Pancreas (tissue), 10 donors: Measurements from ENCODE around the gene ZNF268. TPM values are rescaled to one million over a fixed set of nuclear protein-coding genes. Genes with fewer than 3 reads are reported as not detected.

Experiments used
- ATAC-seq, 4 donors: fragments of 200-7000 bp; cut with Tn5 transposase; one replicate each; pipeline versions ENCODE4 v1.8.0 to v1.9.1; 2020; ENCODE audit warnings: mild to moderate bottlenecking in 4 of 4, moderate library complexity in 4 of 4
- DNase-seq, 6 donors: peaks; one replicate each; pipeline ENCODE4 v3.0.0-alpha.2; 2020
- FAIRE-seq: peaks from 2 replicates; lab custom pipeline; 2012; peaks lifted over from hg19 to GRCh38; lab: Jason Lieb, UNC
- H3K27ac ChIP-seq, 4 donors: fragments of 200-600 bp; sonication (generic); 1 replicate in 3 of 4; 2 replicates in 1 of 4; pipeline versions ENCODE4 v1.5.0 to v1.8.0; 2020
- H3K27me3 ChIP-seq, 4 donors: fragments of 200-600 bp; one replicate each; pipeline ENCODE4 v1.8.0; 2021
- H3K36me3 ChIP-seq, 3 donors: fragments of 200-600 bp; sonication (generic) in 1 of 3; one replicate each; pipeline versions ENCODE4 v1.5.0 to v1.8.0; 2020 to 2021
- H3K4me1 ChIP-seq, 3 donors: fragments of 200-600 bp; one replicate each; pipeline ENCODE4 v1.8.0; 2021
- H3K4me3 ChIP-seq, 4 donors: fragments of 200-600 bp; sonication (generic) in 2 of 4; one replicate each; pipeline versions ENCODE4 v1.5.0 to v1.8.0; 2020 to 2021
- H3K9me3 ChIP-seq, 4 donors: fragments of 200-600 bp; one replicate each; pipeline ENCODE4 v1.8.0; 2021
- WGBS, 2 donors: extraction: QIAGEN DNeasy Blood & Tissue Kit; methylation state at CpG; one replicate each; pipeline ENCODE4 v1.1.7; 2013; 5-methylcytosine and 5-hydroxymethylcytosine counted together
- intact Hi-C, 3 donors: fragments of 100-400 bp; cut with DNase I; formaldehyde crosslinking; loops; one replicate each; pipeline versions ENCODE4 v1.11.1 to v1.14.2; 2022
- polyA plus RNA-seq, 2 donors: library from polyadenylated mRNA; stranded (reverse); fragments of 200-250 nt; gene quantifications; one replicate each; pipeline ENCODE4 v1.2.3, GENCODE V29; 2013
- total RNA-seq, 6 donors: library from RNA; stranded (reverse); fragmentation: NEBNext Ultra II Directional in 4 of 6; extraction: Animal tissue kit (Norgen Biotek cat#: 25700) in 4 of 6; gene quantifications; one replicate each; pipeline versions ENCODE4 v1.2.1 to v1.2.4, GENCODE V29; 2021 to 2023
- TF ChIP-seq, protein P1 (sequence below), 4 donors: fragments of 200-600 bp; sonication (generic) in 3 of 4; IDR thresholded peaks; one replicate each; pipeline versions ENCODE4 v1.5.0 to v1.8.0; 2021; ENCODE audit warnings: antibody characterized with exemption in 4 of 4
- donor health status: healthy with polysubstance abuse.
- donor health status: DM: no; HTN: no; CAD: no; lungs with moderate emphysema.
- donor health status: DM: no; HTN: no; CAD: no.
- donor health status: control.
- donor health status: control.
- donor health status: Bipolar disorder and iron deficiency.
- donor health status: DM: yes; HTN: yes; CAD: no.
- donor health status: DM: no; HTN: no; CAD: no.
- donor health status: DM: no; HTN: no; CAD: no.
- donor health status: DM: yes; HTN: yes; CAD: no.

ZNF268 gene
- total and polyA plus RNA-seq, 8 donors, result 2.4 to 14.0 (median 8.3) TPM

DNA sequence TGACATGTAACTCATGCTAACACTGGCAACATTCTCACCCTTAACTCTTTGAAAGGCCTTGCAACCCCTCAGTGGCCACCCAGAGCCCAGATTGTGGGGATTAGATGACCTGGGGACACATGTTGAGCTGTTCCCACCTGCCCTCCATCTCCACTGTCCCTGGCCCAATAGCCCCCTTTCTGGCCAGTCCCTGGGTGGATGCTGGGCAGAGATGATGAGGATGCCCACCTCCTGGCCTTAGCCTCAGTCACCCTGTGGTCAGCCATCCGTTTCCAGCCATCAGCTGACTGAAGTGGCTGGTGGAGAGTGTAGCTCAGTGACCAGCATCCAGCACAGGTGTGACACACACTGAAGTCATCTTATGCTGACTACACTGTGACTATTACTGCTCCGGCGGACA is 49.7 kb downstream of the ZNF268 start:
- no peaks in the 10 kb centered on the region for H3K27me3 ChIP-seq
- ATAC-seq, result no peak
- H3K36me3 ChIP-seq, result no peaks in the 10 kb centered on the region
- H3K9me3 ChIP-seq, result no peaks in the 10 kb centered on the region
- TF ChIP-seq, protein P1, sequence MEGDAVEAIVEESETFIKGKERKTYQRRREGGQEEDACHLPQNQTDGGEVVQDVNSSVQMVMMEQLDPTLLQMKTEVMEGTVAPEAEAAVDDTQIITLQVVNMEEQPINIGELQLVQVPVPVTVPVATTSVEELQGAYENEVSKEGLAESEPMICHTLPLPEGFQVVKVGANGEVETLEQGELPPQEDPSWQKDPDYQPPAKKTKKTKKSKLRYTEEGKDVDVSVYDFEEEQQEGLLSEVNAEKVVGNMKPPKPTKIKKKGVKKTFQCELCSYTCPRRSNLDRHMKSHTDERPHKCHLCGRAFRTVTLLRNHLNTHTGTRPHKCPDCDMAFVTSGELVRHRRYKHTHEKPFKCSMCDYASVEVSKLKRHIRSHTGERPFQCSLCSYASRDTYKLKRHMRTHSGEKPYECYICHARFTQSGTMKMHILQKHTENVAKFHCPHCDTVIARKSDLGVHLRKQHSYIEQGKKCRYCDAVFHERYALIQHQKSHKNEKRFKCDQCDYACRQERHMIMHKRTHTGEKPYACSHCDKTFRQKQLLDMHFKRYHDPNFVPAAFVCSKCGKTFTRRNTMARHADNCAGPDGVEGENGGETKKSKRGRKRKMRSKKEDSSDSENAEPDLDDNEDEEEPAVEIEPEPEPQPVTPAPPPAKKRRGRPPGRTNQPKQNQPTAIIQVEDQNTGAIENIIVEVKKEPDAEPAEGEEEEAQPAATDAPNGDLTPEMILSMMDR (IDR thresholded peaks at IDR 0.05), result no peak
- no peak for DNase-seq
- H3K27ac ChIP-seq, result no peak overlapping the region
- no peak for FAIRE-seq
- no peaks in the 10 kb centered on the region for H3K4me1 ChIP-seq
- intact Hi-C loops, result no loop called here
- WGBS, 2 donors, result 63 to 64% methylated on average over 3 of the region's 3 CpGs
- H3K4me3 ChIP-seq, result no peak overlapping the region

DNA sequence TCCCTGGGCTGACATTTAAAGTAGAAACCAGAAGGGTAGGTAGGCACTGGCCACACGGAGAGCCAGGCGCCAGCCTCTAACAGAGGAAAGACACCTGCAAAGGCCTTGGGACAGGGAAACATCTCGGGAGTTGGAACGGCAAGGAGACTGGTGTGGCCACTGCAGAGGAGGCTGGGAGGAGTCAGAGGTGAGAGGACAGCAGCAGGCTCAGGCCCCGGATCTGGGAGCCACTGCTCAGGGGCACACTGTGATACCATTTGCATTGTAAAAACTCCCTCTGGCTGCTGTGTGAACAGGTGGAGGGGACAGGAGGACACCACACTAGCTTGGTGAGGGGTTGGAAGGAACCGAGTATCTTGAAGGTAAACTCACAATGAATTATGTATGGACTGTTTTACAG is 51.7 kb downstream of the ZNF268 start:
- FAIRE-seq (no peak), ATAC-seq (no peak), DNase-seq (no peak)
- 59 to 71% methylated on average over 6 of the region's 6 CpGs for WGBS, 2 donors
- Histone ChIP-seq H3K27me3 (peaks cover 0 to 4% (median 0%) of the 10 kb centered on the region in 4 donors), H3K4me3 (no peak overlapping the region), H3K4me1 (no peaks in the 10 kb centered on the region), H3K27ac (no peak overlapping the region), H3K9me3 (no peaks in the 10 kb centered on the region), H3K36me3 (no peaks in the 10 kb centered on the region)
- intact Hi-C loops, result no loop called here
- TF ChIP-seq, protein P1 (IDR thresholded peaks at IDR 0.05), result no peak

DNA sequence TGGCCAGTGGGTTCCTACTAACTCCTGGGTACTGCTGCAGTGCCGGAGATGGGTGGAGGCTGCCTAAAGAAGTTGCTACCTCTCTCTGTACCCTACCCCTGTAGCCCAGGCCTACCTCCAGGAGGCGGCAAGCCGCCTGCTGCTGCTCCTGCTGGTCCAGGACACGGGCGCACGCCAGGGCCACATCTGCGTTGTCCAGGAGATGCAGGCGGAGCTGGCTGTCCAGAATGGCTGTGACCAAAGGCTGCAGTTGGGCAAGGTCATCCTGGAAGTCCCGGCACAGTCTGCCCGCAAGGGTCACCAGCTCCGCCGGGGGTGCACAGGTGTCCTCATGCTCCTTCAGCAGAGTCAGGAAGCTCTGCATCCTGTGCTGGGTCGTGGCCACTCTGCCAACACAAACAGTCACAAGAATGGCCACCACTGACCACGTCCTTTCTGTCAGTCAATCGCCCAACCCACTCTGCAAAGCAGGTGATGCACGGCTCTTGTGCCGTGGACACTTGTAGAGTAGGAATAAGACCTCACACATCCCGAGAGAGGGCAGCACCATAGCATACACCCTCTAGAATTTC is 52.8 kb downstream of the ZNF268 start:
- ATAC-seq (no peak), FAIRE-seq (no peak), DNase-seq (no peak)
- no peaks in the 10 kb centered on the region for H3K4me1 ChIP-seq
- WGBS, 2 donors, result 77 to 82% methylated on average over 18 of the region's 18 CpGs
- no peak overlapping the region for H3K27ac ChIP-seq
- H3K9me3 ChIP-seq, result no peaks in the 10 kb centered on the region
- no peaks in the 10 kb centered on the region for H3K36me3 ChIP-seq
- TF ChIP-seq, protein P1 (IDR thresholded peaks at IDR 0.05), result no peak
- H3K27me3 ChIP-seq, result peaks cover 0 to 4% (median 0%) of the 10 kb centered on the region in 4 donors
- intact Hi-C loops, result no loop called here
- no peak overlapping the region for H3K4me3 ChIP-seq

DNA sequence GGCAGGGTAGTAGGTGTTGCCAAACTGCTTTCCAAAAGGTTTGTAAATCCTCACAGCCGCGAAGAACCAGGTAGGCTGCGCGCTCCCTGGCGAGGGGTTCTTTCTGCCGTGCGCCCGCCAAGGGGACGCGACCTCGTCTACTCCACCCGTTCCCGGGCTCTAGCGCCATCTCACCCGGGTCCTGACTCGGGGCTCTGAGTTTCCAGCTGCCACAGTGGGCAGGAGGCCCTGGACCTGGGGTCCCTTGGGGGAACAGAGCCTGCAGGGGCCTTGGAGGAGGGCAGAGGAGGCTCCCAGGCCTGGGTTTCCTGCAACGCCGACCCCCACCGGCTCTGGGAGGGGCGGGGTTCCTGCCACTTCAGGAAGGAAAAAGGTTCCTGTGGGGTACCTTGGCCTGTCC is 53.7 kb downstream of the ZNF268 start:
- Histone ChIP-seq H3K27ac (no peak overlapping the region), H3K4me1 (no peaks in the 10 kb centered on the region), H3K36me3 (no peaks in the 10 kb centered on the region), H3K4me3 (no peak overlapping the region), H3K27me3 (peaks cover 0 to 4% (median 0%) of the 10 kb centered on the region in 4 donors), H3K9me3 (no peaks in the 10 kb centered on the region)
- no peak for DNase-seq
- FAIRE-seq, result no peak
- TF ChIP-seq, protein P1 (IDR thresholded peaks at IDR 0.05), result no peak
- no peak for ATAC-seq
- intact Hi-C loops, result no loop called here
- 50 to 55% methylated on average over 20 of the region's 20 CpGs for WGBS, 2 donors

DNA sequence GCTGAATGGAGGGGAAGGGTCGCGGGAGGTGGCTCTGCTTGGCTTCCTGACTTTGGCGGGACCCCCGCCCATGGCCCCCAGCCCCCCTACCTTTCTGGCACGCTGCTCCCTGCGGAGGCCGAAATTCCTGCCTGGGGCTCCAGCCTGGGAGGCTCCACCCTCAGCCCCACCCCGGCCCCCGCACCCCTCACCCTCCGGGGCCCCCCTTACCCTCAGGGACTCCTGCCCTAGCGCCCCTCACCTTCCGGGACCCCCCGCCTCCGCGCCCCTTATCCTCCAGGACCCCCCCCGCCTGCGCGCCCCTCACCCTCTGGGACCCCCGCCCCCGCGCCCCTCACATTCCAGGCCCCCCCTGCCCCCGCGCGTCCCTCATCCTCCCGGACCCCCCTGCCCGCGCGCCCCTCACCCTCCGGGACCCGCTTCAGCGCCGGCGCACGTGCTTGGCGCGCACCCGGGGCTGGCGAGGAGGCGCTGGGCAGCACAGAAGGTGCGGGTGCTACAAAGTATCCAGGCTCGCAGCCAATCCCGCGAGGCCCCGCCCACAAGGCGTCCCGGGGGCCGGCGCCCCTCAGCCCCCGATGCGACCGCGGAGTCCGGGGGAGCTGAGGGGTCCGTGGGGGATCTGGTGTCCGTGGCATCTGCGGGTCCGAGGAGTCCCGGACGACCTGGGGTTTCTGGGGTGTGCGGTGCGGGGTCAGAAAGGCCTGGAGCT is 54.3 kb downstream of the ZNF268 start, which contains the start of gene ANHX:
Gene ANHX (minus strand): TSS at position 477 of the 712 bp plus-strand sequence. CDS start 1,521 bp downstream, outside the sequence.
- no peak for DNase-seq
- Histone ChIP-seq H3K9me3 (no peaks in the 10 kb centered on the region), H3K4me1 (no peaks in the 10 kb centered on the region)

More for the DNA sequence above, 54.3 kb downstream of the ZNF268 start, which contains the start of gene ANHX:
- no peak within 1 kb of the TSS for H3K4me3 ChIP-seq
- TF ChIP-seq, protein P1 (IDR thresholded peaks at IDR 0.05), result no peak
- FAIRE-seq (no peak), ATAC-seq (no peak)
- intact Hi-C loops, result no loop called here
- WGBS, 2 donors, result 26 to 32% methylated on average over 33 to 61 of the region's 61 CpGs
- H3K27ac ChIP-seq, result no peak within 1 kb of the TSS
- peaks cover 0 to 4% (median 0%) of the 10 kb centered on the region in 4 donors for H3K27me3 ChIP-seq
- no peaks in the 10 kb centered on the region for H3K36me3 ChIP-seq
